Activated naive CD8-positive, alpha-beta T cell (primary cell): ENCODE results near the gene LPIN2.

Experiments
- H3K27ac Mint-ChIP-seq: one replicate; pipeline ENCODE4 v1.8.0; 2021; ENCODE audit warnings: mixed read lengths
- H3K27me3 Mint-ChIP-seq: one replicate; pipeline ENCODE4 v1.8.0; 2021; ENCODE audit warnings: mixed read lengths
- H3K36me3 Mint-ChIP-seq: one replicate; pipeline ENCODE4 v1.8.0; 2021; ENCODE audit warnings: mixed read lengths
- H3K4me1 Mint-ChIP-seq: one replicate; pipeline ENCODE4 v1.8.0; 2021; ENCODE audit warnings: low read depth, mixed read lengths
- H3K4me3 Mint-ChIP-seq: one replicate; pipeline ENCODE4 v1.8.0; 2021; ENCODE audit warnings: mild to moderate bottlenecking, mixed read lengths
- H3K9me3 Mint-ChIP-seq: one replicate; pipeline ENCODE4 v1.8.0; 2021; ENCODE audit warnings: low read depth, mixed read lengths

Gene LPIN2

DNA sequence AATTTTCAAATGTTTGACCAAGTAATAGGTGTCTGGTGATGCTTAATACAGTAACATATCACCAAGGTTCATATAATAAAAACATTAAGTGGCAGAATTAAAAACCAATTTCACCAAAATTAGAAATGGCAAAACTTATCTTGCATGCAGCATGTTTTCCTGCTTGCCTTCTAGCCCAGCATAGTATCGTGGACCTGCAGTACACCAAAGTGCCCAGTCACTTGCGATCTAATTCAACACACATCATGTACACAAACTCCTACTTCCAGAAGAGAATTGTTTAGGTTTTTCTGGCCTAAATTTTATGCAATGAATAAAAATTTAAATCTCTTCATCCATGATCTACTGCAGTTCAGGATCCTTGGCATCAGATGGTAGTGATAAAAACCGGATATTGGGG, 28.9 kb downstream of the LPIN2 start:
- Mint-ChIP-seq H3K27ac (peak overlapping the region; percentile 97), H3K27me3 (no peaks in the 10 kb centered on the region), H3K36me3 (peaks cover 4% of the 10 kb centered on the region), H3K4me1 (peaks cover 75% of the 10 kb centered on the region), H3K9me3 (no peaks in the 10 kb centered on the region), H3K4me3 (peak overlapping the region; percentile 44)

GRCh38 chr18:2983296-2983695, 29.6 kb downstream of the LPIN2 start:
- no peaks in the 10 kb centered on the region for H3K9me3 Mint-ChIP-seq
- no peaks in the 10 kb centered on the region for H3K27me3 Mint-ChIP-seq
- peak overlapping the region; percentile 97 for H3K27ac Mint-ChIP-seq
- peaks cover 77% of the 10 kb centered on the region for H3K4me1 Mint-ChIP-seq
- H3K4me3 Mint-ChIP-seq, result peak overlapping the region; percentile 90
- H3K36me3 Mint-ChIP-seq, result peaks cover 5% of the 10 kb centered on the region

- Mint-ChIP-seq H3K4me1 (peaks cover 79% of the 10 kb centered on the region), H3K36me3 (peaks cover 5% of the 10 kb centered on the region), H3K9me3 (no peaks in the 10 kb centered on the region), H3K4me3 (peak overlapping the region; percentile 90), H3K27me3 (no peaks in the 10 kb centered on the region), H3K27ac (peak overlapping the region; percentile 97)
Measured at GRCh38 chr18:2982452-2983269, 30.3 kb downstream of the LPIN2 start.

- Mint-ChIP-seq H3K27me3 (no peaks in the 10 kb centered on the region), H3K27ac (peak overlapping the region; percentile 97), H3K9me3 (no peaks in the 10 kb centered on the region), H3K36me3 (peaks cover 7% of the 10 kb centered on the region), H3K4me3 (peak overlapping the region; percentile 90), H3K4me1 (peaks cover 85% of the 10 kb centered on the region)
Measured at GRCh38 chr18:2982022-2982421, 30.9 kb downstream of the LPIN2 start.

DNA sequence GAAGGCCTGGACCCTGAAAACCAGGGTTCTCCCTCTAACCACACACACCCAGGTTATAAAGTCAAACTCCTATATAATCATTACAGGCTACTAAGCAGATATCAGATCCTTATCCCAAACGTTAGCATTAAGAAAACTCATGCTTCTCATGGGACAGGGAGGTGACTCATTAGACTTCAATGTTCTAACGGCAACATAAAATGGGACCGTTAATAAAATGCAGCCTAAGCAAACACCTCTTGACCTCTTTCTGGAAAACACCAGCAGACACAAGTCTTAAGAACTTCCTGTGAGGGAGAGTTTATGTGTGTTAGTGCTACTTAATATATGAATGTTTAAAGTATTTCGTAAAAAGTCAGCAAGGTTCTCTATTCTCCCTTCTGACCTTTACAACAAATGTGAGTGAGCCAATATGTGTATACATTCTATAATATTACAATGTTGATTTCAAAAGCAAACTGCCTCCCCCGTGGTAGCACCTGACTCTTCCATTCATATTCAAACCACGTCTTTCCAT, 31.7 kb downstream of the LPIN2 start:
- H3K9me3 Mint-ChIP-seq, result no peaks in the 10 kb centered on the region
- peaks cover 10% of the 10 kb centered on the region for H3K36me3 Mint-ChIP-seq
- H3K4me1 Mint-ChIP-seq, result peaks cover 92% of the 10 kb centered on the region
- H3K27me3 Mint-ChIP-seq, result no peaks in the 10 kb centered on the region
- H3K4me3 Mint-ChIP-seq, result peak overlapping the region; percentile 90
- H3K27ac Mint-ChIP-seq, result peak overlapping the region; percentile 97

DNA sequence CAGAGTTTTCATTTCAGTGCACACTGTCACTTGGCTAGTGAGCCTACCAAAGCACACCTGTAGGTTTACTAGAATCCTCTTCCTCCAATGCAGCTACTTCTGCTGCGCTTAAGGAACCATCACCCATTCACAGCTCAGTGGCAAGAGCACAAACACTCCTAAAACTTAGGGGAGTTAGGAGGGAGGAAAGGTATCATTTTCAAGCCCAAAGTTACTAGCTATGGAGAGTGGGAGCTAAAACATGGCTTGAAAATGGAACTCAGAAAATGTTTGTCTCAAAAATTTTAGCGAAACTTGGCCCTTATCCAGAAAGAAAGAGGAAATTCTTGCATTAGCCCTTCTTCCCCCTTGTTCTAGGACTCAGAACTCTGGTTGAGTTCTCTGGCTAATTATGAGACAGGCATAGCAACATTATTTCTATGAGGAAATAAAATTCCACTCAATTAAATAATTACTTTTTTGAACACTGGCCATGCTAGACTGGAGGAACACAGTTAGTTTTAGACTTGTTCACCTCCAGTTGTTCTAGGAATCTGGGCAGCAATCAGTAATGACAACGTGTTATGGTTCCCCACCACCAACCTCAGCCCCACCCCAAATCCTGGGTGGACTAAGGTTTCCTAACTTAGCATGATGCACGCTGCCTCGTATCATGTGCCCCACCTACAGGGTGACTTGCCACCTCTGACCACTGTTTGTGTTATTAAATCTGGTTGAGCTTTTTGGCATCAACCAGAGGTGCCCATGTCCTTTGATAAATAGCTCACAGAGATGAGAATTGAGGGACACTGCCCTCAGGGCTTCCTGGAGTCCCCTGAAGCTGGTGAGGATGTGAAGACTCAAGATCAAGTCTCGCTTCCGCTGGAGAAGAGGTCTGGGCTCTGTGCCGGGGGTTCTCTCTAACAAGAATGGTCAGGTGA, 32.8 kb downstream of the LPIN2 start:
- H3K27ac Mint-ChIP-seq, result peak overlapping the region; percentile 97

DNA sequence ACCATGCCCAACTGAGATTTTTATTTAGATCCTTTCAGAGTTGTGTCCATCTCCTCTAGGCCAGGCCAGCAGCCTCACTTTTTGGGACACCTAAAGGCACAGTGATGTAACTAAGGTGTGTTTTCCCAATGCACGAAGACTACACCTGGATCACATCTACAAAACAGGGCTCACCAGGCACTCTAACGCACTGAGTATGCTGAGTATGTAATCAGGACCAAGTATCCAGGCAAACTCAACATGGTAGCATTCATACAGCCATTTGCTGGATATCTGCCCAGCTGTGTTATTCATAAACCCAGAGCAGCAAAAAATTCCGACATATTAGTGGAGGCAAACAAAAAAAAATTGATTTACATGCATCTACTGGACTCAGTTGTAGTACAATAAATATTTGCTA, 33.8 kb downstream of the LPIN2 start:
- H3K4me3 Mint-ChIP-seq, result peak overlapping the region; percentile 90

More for the DNA sequence above, 32.8 kb downstream of the LPIN2 start:
- H3K36me3 Mint-ChIP-seq, result peaks cover 15% of the 10 kb centered on the region
- H3K4me1 Mint-ChIP-seq, result peaks cover 90% of the 10 kb centered on the region
- no peaks in the 10 kb centered on the region for H3K9me3 Mint-ChIP-seq
- H3K4me3 Mint-ChIP-seq, result peak overlapping the region; percentile 90
- H3K27me3 Mint-ChIP-seq, result no peaks in the 10 kb centered on the region

DNA sequence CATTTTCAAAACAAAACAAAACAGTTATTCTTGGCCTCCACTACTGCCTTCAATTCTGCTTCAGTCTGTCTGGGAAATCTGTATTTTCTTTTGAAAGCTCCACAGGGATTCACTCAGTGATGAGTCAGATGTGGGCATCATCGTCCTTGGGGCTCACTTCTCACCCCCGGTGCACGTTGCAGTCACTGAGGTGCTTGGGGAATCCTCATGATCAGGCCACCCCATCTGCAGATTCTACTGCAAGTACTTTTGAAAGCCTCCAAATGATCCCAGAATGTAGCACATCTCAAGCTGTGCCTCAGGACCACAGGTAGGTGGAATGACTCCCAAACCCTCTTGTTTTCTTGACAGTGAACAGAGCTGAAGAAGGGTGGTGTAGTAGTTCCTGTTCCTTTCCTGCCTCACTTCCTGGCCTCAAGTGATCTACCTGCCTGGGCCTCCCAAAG, 34.3 kb downstream of the LPIN2 start:
- Mint-ChIP-seq H3K4me3 (peak overlapping the region; percentile 90), H3K27me3 (no peaks in the 10 kb centered on the region), H3K27ac (peak overlapping the region; percentile 97), H3K36me3 (peaks cover 15% of the 10 kb centered on the region), H3K4me1 (peaks cover 87% of the 10 kb centered on the region), H3K9me3 (no peaks in the 10 kb centered on the region)

More for the DNA sequence above, 33.8 kb downstream of the LPIN2 start:
- H3K27ac Mint-ChIP-seq, result peak overlapping the region; percentile 97
- H3K36me3 Mint-ChIP-seq, result peaks cover 15% of the 10 kb centered on the region
- no peaks in the 10 kb centered on the region for H3K9me3 Mint-ChIP-seq
- H3K27me3 Mint-ChIP-seq, result no peaks in the 10 kb centered on the region
- H3K4me1 Mint-ChIP-seq, result peaks cover 90% of the 10 kb centered on the region

DNA sequence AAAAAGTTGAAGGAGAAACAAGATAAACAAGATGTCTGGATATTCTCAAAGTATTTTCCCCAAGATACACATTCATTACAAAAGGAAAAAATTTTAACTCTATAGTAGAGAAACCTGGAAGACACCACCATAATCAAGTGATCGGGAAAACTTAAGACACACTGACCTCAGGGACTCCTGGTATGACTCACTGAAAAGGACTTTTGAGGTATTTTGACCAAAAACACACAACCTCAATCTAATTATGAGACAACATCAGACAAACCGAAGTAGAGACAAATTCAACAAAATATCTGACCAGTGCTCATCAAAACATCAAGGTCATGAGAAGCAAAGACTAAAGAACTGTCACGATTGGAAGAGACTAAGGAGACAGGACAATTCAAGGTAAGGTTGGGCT, 34.7 kb downstream of the LPIN2 start:
- Mint-ChIP-seq H3K36me3 (peaks cover 15% of the 10 kb centered on the region), H3K27me3 (no peaks in the 10 kb centered on the region), H3K9me3 (no peaks in the 10 kb centered on the region), H3K27ac (peak overlapping the region; percentile 97), H3K4me1 (peaks cover 88% of the 10 kb centered on the region), H3K4me3 (peak overlapping the region; percentile 90)

GRCh38 chr18:2976218-2977132, 36.5 kb downstream of the LPIN2 start:
- peaks cover 90% of the 10 kb centered on the region for H3K4me1 Mint-ChIP-seq
- H3K9me3 Mint-ChIP-seq, result no peaks in the 10 kb centered on the region
- H3K27ac Mint-ChIP-seq, result peak overlapping the region; percentile 93
- peaks cover 17% of the 10 kb centered on the region for H3K36me3 Mint-ChIP-seq
- H3K4me3 Mint-ChIP-seq, result peak overlapping the region; percentile 71
- H3K27me3 Mint-ChIP-seq, result no peaks in the 10 kb centered on the region

DNA sequence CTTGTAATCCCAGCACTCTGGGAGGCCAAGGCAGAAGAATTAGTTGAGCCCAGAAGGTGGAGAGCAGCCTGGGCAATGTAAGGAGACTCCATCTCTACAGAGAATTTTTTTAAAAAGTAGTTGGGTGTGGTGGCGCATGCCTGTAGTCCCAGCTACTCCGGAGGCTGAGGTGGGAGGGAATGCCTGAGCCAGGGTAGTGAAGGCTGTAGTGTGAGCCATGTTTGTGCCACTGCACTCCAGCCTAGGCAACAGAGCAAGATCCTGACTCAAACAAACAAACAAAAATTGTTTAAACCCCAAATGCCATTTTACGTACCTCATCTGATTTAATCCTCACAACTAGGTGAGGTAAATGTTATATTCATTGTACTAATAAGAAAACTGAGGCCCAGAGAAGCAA, 38.2 kb downstream of the LPIN2 start:
- Mint-ChIP-seq H3K4me1 (peaks cover 91% of the 10 kb centered on the region), H3K36me3 (peaks cover 21% of the 10 kb centered on the region), H3K9me3 (no peaks in the 10 kb centered on the region), H3K27ac (peak overlapping the region; percentile 100), H3K4me3 (no peak overlapping the region), H3K27me3 (no peaks in the 10 kb centered on the region)

- peak overlapping the region; percentile 100 for H3K27ac Mint-ChIP-seq
- no peaks in the 10 kb centered on the region for H3K9me3 Mint-ChIP-seq
- peak overlapping the region; percentile 90 for H3K4me3 Mint-ChIP-seq
- no peaks in the 10 kb centered on the region for H3K27me3 Mint-ChIP-seq
- H3K36me3 Mint-ChIP-seq, result peaks cover 16% of the 10 kb centered on the region
- H3K4me1 Mint-ChIP-seq, result peaks cover 91% of the 10 kb centered on the region
Measured at GRCh38 chr18:2971741-2972552, 41.0 kb downstream of the LPIN2 start.

DNA sequence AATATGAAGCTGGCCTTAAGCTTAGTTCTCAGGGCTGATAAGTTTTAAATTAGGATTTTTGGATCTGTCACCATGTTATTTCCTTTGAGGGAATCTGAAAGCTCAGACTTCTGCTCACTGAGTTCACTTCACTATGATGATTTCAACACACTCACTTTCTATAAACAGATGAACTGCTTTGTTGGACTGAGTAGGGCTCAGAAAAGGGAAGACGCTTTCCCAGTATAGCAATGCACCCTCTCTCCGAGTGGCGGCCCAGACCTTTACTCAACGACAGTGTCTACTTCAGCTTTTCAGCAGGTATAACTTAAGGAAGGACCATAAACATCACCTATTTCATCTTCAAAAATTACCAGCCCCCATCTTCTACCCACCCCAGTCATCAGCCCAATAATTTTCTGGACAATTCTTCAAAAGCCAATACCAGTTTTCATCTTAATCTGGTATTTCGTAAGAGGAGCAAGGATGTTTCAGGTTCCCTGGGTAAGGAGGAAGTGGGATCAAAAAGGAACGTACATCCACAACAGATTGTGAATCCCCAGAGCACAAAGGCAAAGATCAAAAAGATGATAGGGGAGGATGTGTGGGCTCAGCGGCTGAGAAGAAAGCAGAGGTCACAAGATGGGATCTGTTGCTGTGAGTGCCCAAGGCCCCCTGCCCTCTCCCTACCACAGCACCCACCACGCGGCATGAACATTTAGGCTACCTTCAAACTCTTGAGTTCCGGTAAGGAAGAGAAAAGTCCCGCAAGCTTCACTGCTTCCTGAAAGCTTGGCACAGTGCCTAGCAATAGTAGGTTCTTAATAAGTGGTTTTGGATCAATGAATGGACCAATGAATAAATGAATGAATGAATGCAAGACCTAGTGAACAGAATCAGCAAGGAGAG, 41.9 kb downstream of the LPIN2 start:
- Mint-ChIP-seq H3K27me3 (no peaks in the 10 kb centered on the region), H3K9me3 (no peaks in the 10 kb centered on the region), H3K27ac (peak overlapping the region; percentile 100), H3K36me3 (peaks cover 14% of the 10 kb centered on the region), H3K4me1 (peaks cover 91% of the 10 kb centered on the region), H3K4me3 (peak overlapping the region; percentile 90)
